ENCODE measurements around the gene OPCML. TPM values are rescaled to one million over a fixed set of nuclear protein-coding genes. Genes with fewer than 3 reads are reported as not detected.

Gene OPCML
- total RNA-seq, 2 donors from 2014 or later = not detected

GRCh38 chr11:132809070-132809469 is 723.2 kb downstream of the OPCML start:
- no peak for ATAC-seq (replicated peaks)
- peaks cover 19% of the 10 kb centered on the region for H3K27me3 Mint-ChIP-seq
- H3K4me3 Mint-ChIP-seq = no peak overlapping the region
- peaks cover 3% of the 10 kb centered on the region for H3K9me3 Mint-ChIP-seq
- H3K4me1 Mint-ChIP-seq = no peaks in the 10 kb centered on the region
- no peaks in the 10 kb centered on the region for H3K36me3 Mint-ChIP-seq (ENCODE audit: low read depth)
- no peak overlapping the region for H3K27ac Mint-ChIP-seq

GRCh38 chr11:132804258-132804657 is 728.0 kb downstream of the OPCML start:
- peaks cover 23% of the 10 kb centered on the region for H3K27me3 Mint-ChIP-seq
- ATAC-seq (replicated peaks) = no peak

GRCh38 chr11:132803436-132803835 is 728.9 kb downstream of the OPCML start:
- no peak for ATAC-seq (replicated peaks)
- H3K4me3 Mint-ChIP-seq = no peak overlapping the region
- peaks cover 3% of the 10 kb centered on the region for H3K9me3 Mint-ChIP-seq
- H3K4me1 Mint-ChIP-seq = no peaks in the 10 kb centered on the region
- no peaks in the 10 kb centered on the region for H3K36me3 Mint-ChIP-seq (ENCODE audit: low read depth)
- no peak overlapping the region for H3K27ac Mint-ChIP-seq
- peaks cover 26% of the 10 kb centered on the region for H3K27me3 Mint-ChIP-seq

More at GRCh38 chr11:132804258-132804657, 728.0 kb downstream of the OPCML start:
- H3K4me3 Mint-ChIP-seq = no peak overlapping the region
- peaks cover 3% of the 10 kb centered on the region for H3K9me3 Mint-ChIP-seq
- no peak overlapping the region for H3K27ac Mint-ChIP-seq
- no peaks in the 10 kb centered on the region for H3K36me3 Mint-ChIP-seq (ENCODE audit: low read depth)
- no peaks in the 10 kb centered on the region for H3K4me1 Mint-ChIP-seq

- H3K4me1 Mint-ChIP-seq = no peaks in the 10 kb centered on the region
- no peak for ATAC-seq (replicated peaks)
- H3K36me3 Mint-ChIP-seq (ENCODE audit: low read depth) = no peaks in the 10 kb centered on the region
- H3K27me3 Mint-ChIP-seq = peaks cover 23% of the 10 kb centered on the region
- H3K9me3 Mint-ChIP-seq = peaks cover 3% of the 10 kb centered on the region
- no peak overlapping the region for H3K4me3 Mint-ChIP-seq
- no peak overlapping the region for H3K27ac Mint-ChIP-seq
Observed at GRCh38 chr11:132802947-132803346, 729.4 kb downstream of the OPCML start.

- H3K9me3 Mint-ChIP-seq = no peaks in the 10 kb centered on the region
- H3K4me3 Mint-ChIP-seq = no peak overlapping the region
- H3K27me3 Mint-ChIP-seq = peaks cover 5% of the 10 kb centered on the region
- ATAC-seq (replicated peaks) = no peak
- H3K36me3 Mint-ChIP-seq (ENCODE audit: low read depth) = no peaks in the 10 kb centered on the region
- H3K27ac Mint-ChIP-seq = no peak overlapping the region
- no peaks in the 10 kb centered on the region for H3K4me1 Mint-ChIP-seq
Observed at GRCh38 chr11:132793831-132794230, 738.5 kb downstream of the OPCML start.

- H3K27me3 Mint-ChIP-seq = peaks cover 5% of the 10 kb centered on the region
- H3K36me3 Mint-ChIP-seq (ENCODE audit: low read depth) = no peaks in the 10 kb centered on the region
Observed at GRCh38 chr11:132792341-132793140, 739.8 kb downstream of the OPCML start.

GRCh38 chr11:132790971-132791370 is 741.3 kb downstream of the OPCML start:
- ATAC-seq (replicated peaks) = no peak
- H3K36me3 Mint-ChIP-seq (ENCODE audit: low read depth) = no peaks in the 10 kb centered on the region
- peaks cover 5% of the 10 kb centered on the region for H3K27me3 Mint-ChIP-seq
- H3K4me3 Mint-ChIP-seq = no peak overlapping the region
- H3K4me1 Mint-ChIP-seq = no peaks in the 10 kb centered on the region
- no peaks in the 10 kb centered on the region for H3K9me3 Mint-ChIP-seq
- H3K27ac Mint-ChIP-seq = no peak overlapping the region

More at GRCh38 chr11:132792341-132793140, 739.8 kb downstream of the OPCML start:
- H3K4me1 Mint-ChIP-seq = no peaks in the 10 kb centered on the region
- no peak overlapping the region for H3K4me3 Mint-ChIP-seq
- no peak overlapping the region for H3K27ac Mint-ChIP-seq
- no peaks in the 10 kb centered on the region for H3K9me3 Mint-ChIP-seq
- ATAC-seq (replicated peaks) = no peak

- Mint-ChIP-seq H3K27me3 (peaks cover 5% of the 10 kb centered on the region), H3K27ac (no peak overlapping the region), H3K4me3 (no peak overlapping the region), H3K4me1 (no peaks in the 10 kb centered on the region), H3K9me3 (no peaks in the 10 kb centered on the region), H3K36me3 (ENCODE audit: low read depth) (no peaks in the 10 kb centered on the region)
- ATAC-seq (replicated peaks) = no peak
Observed at GRCh38 chr11:132790466-132790865, 741.8 kb downstream of the OPCML start.

GRCh38 chr11:132788816-132789325 is 743.4 kb downstream of the OPCML start:
- no peak overlapping the region for H3K27ac Mint-ChIP-seq
- peaks cover 3% of the 10 kb centered on the region for H3K27me3 Mint-ChIP-seq
- no peaks in the 10 kb centered on the region for H3K9me3 Mint-ChIP-seq
- no peak for ATAC-seq (replicated peaks)
- H3K4me3 Mint-ChIP-seq = no peak overlapping the region
- no peaks in the 10 kb centered on the region for H3K36me3 Mint-ChIP-seq (ENCODE audit: low read depth)
- H3K4me1 Mint-ChIP-seq = no peaks in the 10 kb centered on the region

GRCh38 chr11:132785878-132786277 is 746.4 kb downstream of the OPCML start:
- no peak overlapping the region for H3K4me3 Mint-ChIP-seq
- no peaks in the 10 kb centered on the region for H3K36me3 Mint-ChIP-seq (ENCODE audit: low read depth)
- no peaks in the 10 kb centered on the region for H3K27me3 Mint-ChIP-seq
- no peak for ATAC-seq (replicated peaks)
- no peak overlapping the region for H3K27ac Mint-ChIP-seq
- H3K4me1 Mint-ChIP-seq = no peaks in the 10 kb centered on the region
- no peaks in the 10 kb centered on the region for H3K9me3 Mint-ChIP-seq

GRCh38 chr11:132784441-132784840 is 747.9 kb downstream of the OPCML start:
- H3K27me3 Mint-ChIP-seq = no peaks in the 10 kb centered on the region
- H3K36me3 Mint-ChIP-seq (ENCODE audit: low read depth) = no peaks in the 10 kb centered on the region
- no peak overlapping the region for H3K27ac Mint-ChIP-seq
- H3K4me3 Mint-ChIP-seq = no peak overlapping the region
- no peaks in the 10 kb centered on the region for H3K9me3 Mint-ChIP-seq
- H3K4me1 Mint-ChIP-seq = no peaks in the 10 kb centered on the region
- ATAC-seq (replicated peaks) = no peak

- no peaks in the 10 kb centered on the region for H3K9me3 Mint-ChIP-seq
- no peak overlapping the region for H3K27ac Mint-ChIP-seq
- H3K27me3 Mint-ChIP-seq = no peaks in the 10 kb centered on the region
- H3K4me1 Mint-ChIP-seq = no peaks in the 10 kb centered on the region
- no peaks in the 10 kb centered on the region for H3K36me3 Mint-ChIP-seq (ENCODE audit: low read depth)
- no peak for ATAC-seq (replicated peaks)
- no peak overlapping the region for H3K4me3 Mint-ChIP-seq
Observed at GRCh38 chr11:132782102-132782501, 750.2 kb downstream of the OPCML start.

- Mint-ChIP-seq H3K27me3 (no peaks in the 10 kb centered on the region), H3K9me3 (no peaks in the 10 kb centered on the region), H3K4me3 (no peak overlapping the region), H3K27ac (no peak overlapping the region), H3K36me3 (ENCODE audit: low read depth) (no peaks in the 10 kb centered on the region), H3K4me1 (no peaks in the 10 kb centered on the region)
- ATAC-seq (replicated peaks) = no peak
Observed at GRCh38 chr11:132780046-132780445, 752.3 kb downstream of the OPCML start.

- ATAC-seq (replicated peaks) = no peak
- Mint-ChIP-seq H3K4me1 (no peaks in the 10 kb centered on the region), H3K27me3 (peaks cover 2% of the 10 kb centered on the region), H3K36me3 (ENCODE audit: low read depth) (no peaks in the 10 kb centered on the region), H3K27ac (no peak overlapping the region), H3K9me3 (no peaks in the 10 kb centered on the region), H3K4me3 (no peak overlapping the region)
Observed at GRCh38 chr11:132779497-132779896, 752.8 kb downstream of the OPCML start.
